Eye (tissue), 1 donor: ENCODE data around the gene GMPPA.

Experiments used
- DNase-seq: peaks from one replicate; pipeline ENCODE4 v3.0.0-alpha.2; 2015

The GMPPA gene

GRCh38 chr2:219540784-219541504, 42.3 kb downstream of the GMPPA start:
- no peak for DNase-seq

GRCh38 chr2:219541611-219542180, 43.0 kb downstream of the GMPPA start:
- DNase-seq: peak; percentile 94

- DNase-seq: no peak
These were observed 44.4 kb downstream of the GMPPA start for GRCh38 chr2:219542931-219543595.

- DNase-seq: peak; percentile 99
These were observed 45.1 kb downstream of the GMPPA start, which contains the start of the genes CHPF and TMEM198 for GRCh38 chr2:219543596-219544358. TSS of gene CHPF (minus strand) at chr2:219543809. CDS start at chr2:219543538, 271 bp downstream. TSS of gene TMEM198 (plus strand) at chr2:219544028. CDS start at chr2:219544728, 700 bp downstream.

GRCh38 chr2:219544567-219544966, 45.9 kb downstream of the GMPPA start:
- no peak for DNase-seq

GRCh38 chr2:219545295-219545942, 46.7 kb downstream of the GMPPA start:
- no peak for DNase-seq

- no peak for DNase-seq
These were observed 47.3 kb downstream of the GMPPA start for GRCh38 chr2:219545943-219546352.

GRCh38 chr2:219547621-219548020, 48.9 kb downstream of the GMPPA start:
- DNase-seq: no peak

GRCh38 chr2:219548990-219549389, 50.3 kb downstream of the GMPPA start:
- no peak for DNase-seq

DNA sequence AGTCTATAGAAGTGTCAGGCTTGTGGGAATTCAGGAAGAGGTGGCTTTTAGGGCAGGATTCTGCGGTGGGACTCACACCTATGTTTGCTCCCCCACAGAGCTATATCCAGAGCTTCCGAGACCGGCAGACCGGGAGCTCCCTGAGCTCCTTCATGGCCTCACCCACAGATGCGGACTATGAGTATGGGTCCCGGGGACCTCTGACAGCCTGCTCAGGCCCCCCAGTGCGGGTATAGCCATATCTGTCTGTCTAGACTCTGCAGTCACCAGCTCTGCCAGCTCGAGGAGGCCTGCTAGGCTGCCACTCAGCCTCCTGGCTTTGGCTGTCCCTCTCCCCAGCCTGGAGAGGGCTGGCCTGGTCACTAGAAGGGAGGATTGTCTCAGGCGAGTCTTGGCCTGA, 50.9 kb downstream of the GMPPA start:
- DNase-seq: no peak

DNA sequence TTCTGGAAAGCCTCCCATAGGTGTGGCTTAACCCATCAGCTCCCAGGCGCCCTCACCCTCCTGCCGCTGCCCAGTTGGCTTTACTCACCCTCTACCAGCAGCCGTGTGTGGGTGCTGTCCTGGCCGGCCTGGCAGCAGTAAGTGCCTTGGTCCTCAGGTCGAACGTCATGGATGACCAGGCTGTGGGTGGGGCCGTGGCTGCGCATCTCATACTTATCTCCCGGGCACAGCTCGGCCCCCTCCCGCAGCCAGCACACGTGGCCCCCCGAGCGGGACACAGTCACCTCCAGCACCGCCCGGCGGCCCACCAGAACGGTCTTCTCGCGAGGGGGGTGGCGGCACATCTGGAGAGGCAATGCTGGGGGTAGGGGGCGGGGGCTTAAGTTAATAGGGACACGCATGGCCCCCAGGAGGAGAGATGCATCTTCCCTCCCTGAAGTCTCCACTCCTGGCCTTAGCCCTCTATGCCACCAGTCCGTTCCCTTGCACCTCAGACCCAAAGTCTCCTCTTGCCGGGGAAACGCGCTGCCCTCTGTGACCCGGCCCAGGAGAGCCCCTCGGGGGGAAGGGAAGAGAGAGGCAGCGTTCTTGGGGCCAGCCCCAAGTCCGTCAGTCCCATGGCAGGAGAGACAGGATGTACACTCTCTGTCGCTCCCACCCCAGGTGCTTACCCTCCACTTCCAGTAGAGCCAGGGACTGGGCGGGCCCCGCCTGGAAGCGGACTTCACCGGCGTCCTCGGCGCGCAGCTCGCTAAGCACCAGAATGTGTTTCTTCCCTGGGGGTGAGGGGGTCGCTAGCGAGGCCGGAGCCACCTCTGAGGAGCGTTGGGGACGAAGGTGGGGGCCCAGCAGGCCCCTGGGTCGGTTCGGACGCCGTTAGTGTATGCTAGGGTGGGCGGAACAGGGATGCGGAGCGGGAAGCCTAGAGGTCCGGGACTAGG, 53.0 kb downstream of the GMPPA start:
- DNase-seq: peak; percentile 50

DNA sequence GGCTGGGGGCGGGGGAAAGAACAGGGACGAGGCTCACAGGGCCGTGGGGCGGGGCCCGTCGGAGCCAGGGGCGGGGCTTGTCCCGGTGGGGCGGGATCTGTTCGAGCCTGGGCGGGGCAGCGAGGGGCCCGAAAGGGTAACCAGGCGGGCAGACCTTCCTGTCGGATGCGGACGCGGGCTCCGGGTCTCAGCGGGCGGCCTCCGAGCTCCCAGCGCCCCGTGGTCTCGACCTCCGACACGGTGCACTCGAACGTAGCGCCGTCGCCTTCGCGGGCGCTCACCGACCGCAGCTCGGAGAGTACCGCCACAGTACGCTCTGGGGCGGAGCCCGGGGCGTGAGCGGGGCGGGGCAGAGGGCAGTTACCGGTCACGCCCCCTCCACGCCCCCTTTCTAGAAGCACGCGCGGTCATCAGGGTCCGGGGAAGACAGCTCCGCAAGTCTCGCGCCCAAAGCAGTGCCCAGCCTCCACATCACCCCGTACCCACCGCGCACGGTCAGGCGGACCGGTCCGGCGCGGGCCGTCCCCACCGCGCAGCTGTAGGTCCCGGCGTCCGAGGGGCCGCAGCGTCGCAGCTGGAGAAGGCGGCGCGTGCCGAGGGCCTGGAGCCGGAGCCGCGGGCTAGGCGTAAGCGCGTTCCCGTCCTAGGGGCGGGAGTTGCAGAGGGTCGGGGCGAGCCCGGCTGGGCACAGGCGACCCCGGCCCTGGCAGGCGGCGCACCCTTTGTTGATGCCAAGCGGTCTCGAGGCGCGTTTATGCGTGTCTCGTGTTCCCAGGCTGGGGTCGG, 53.9 kb downstream of the GMPPA start:
- peak; percentile 96 for DNase-seq

DNA sequence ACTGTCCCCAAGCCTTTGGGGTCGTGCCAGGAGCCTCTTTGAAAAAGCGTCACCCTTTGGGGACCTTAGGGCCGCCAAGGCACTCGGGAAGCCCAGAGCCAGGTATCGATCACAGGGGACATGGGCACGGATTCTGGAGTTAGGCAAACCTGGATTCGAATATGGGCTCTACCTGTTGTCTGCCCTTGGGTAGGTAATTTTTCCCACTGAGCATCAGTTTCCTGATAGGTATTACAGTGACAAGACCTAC, 54.4 kb downstream of the GMPPA start:
- no peak for DNase-seq

DNA sequence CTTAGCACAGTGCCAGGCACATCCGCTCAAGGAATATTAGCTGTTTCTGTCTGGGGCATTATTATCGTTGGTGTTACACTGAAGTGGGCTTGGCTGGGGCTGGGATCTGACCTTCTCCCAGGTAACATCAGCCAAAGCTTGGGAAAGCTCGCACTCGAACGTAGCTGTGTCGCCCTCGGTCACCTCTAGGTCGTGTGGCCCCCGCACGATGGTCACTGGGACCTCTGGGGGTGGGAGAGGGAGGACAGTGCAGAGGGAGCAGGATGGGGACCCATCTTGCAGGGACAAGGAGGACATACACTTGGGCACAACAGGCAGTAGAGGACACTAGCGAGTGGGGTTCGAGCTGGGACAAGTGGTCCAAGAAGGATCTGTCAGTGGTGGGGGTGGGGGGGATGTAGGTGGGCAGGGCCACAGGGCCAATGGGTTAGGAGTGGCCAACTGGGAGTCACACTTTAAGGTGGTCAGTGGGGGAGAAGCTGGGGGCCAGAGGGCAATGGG, 54.8 kb downstream of the GMPPA start:
- DNase-seq: no peak

GRCh38 chr2:219554350-219554749, 55.7 kb downstream of the GMPPA start:
- DNase-seq: no peak

DNA sequence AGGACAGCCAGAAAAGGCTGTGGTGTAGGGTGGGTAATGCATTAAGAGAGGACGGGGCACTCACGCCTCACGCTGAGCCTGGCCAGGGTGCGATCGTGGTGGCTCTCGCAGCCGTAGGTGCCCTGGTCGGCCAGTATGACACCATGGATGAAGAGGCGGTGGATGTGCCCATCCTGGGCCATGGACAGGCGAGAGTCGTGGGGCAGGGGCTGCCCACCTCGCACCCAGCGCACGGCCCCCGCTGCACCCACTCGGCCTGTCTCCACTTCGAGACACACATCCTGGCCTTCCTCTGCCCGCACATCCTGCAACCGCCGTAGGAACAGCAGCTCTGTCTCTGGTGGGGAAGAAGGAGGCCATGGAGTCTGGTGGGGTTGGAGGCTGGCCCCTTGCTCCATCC, 57.3 kb downstream of the GMPPA start:
- no peak for DNase-seq

DNA sequence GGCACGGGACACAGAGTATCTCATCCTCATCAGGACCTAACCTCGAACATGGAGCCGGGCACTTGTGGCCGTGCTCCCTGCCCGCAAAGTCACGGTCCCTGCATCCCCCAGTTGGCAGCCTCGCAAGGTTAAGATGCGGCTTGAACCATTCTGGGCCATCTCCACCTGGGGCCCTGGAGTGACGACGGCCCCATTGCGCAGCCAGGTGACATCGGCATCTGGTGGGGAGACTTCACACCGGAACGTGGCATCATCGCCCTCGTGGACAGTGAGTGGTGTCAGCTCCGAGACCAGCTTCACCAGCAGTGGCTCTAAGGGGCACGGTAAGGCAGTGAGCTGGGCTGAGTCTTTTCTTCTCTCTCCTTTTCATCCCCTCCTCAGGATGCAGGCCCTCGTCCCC, 57.7 kb downstream of the GMPPA start:
- no peak for DNase-seq
